HG03439 (cell line): Measurements from ENCODE around the gene ANXA11.
"Not testable (repeated sequence)": the region's sequence is repeated elsewhere in the genome, so short reads cannot be mapped to it uniquely, and the experiment has no call there.

Experiments
- ATAC-seq: cut with Tn5 transposase; IDR thresholded peaks from one replicate; pipeline ENCODE4 v1.9.1; 2021; ENCODE audit warnings: mild to moderate bottlenecking, moderate library complexity; ENCODE audit not compliant: unreplicated experiment

The ANXA11 gene

DNA sequence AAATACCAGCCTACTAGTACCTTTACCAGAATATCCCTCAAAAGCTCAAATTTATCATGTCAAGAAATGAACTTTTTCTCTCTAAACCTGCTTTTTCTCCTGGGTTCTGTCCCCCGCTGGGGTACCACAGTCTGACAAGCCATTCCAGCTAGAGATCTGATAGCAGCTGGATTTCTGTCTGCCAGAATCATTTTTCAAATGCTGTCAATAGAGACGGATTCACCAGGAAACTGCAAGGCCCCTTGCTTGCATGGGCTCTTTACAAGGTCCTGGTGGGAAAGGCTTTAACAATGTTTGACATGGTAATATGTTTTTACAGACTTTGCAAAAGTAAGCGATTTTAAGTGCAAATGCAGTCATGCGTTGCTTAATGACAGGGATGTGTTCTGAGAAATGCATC, 4.9 kb upstream of the ANXA11 start:
- ATAC-seq = no peak

DNA sequence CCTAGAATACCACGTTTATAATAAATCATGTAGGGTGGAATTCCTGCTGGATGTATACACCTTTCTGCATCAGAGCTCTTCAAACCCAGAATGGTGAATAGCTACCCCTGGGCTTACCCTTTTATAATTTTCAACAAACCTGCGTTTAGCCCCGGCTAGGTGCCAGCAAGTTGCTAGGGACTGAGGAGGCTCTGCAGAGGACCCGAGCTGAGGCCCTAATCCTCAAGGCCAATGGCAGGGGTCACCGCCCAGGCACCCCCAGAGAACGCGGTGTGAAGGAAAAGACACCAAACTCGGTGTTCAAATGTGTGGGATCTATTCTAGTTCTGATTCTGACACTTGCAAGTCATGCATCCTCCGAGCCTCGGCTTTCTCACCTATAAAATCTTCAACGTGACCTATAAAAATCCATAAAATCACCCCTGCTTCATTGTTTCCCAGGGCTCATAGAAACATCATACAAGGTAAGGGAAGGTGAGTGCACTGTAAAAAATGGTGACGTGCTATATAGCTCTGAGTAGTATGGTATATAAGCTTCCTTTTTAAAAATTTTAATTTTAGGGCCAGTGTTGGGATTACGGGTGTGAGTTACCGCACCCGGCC, 2.5 kb upstream of the ANXA11 start:
- ATAC-seq = no peak

DNA sequence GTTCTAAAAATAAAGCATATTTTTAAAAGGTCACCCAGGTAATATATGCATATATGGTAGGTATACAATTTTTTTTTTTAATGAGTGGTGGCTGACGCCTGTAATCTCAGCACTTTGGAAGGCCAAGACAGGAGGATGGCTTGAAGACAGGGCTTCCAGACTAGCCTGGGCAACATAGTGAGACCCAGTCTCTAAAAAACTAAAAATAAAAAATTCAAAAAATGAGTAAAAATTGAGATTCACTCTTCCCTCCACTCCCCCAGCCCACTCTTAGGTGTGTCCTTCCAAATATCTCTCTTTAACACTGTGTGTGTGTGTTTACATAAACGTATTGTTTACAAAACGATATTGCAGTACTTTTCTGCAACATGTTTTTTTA, 929 bp upstream of the ANXA11 start:
- ATAC-seq = no peak

DNA sequence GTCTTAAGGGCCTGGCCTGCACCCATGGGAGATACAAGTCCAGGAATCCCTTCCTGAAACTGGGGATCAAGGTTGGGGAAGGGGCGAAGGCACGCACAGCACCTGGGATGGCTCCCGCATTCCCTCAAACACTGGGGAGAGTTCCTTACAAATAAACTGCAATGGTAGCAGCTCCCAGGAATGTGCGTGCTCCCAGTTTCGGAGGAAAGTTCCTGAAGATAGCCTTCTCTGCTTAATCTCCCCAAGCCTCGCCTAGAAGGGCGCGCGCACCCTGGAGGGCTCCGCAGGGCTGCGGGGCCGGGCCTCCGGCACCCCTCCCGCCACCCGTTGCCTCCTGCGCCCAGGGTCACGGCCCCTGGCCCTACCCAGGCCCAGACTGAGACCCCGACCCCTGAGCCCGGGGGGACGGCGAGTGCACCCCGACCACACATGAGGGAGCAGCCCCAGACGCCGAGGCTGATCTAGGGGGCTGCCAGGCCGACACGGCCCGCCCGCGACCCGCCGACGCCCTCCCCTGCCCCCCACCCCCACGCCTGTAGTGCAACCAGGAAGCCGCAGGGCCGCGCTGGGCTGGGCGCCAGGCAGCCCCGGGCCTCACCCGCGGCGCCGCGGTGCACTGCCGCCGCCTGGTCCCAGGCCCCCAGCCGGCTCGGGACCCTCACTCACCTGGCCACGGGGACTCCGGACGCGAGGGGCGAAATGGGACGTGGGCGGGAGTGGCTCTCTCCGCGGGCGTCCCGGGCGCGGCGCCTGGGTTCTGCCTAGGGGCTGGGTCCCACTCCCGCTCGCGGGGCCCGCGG, 460 bp downstream of the ANXA11 start:
- peak; percentile 34 for ATAC-seq

DNA sequence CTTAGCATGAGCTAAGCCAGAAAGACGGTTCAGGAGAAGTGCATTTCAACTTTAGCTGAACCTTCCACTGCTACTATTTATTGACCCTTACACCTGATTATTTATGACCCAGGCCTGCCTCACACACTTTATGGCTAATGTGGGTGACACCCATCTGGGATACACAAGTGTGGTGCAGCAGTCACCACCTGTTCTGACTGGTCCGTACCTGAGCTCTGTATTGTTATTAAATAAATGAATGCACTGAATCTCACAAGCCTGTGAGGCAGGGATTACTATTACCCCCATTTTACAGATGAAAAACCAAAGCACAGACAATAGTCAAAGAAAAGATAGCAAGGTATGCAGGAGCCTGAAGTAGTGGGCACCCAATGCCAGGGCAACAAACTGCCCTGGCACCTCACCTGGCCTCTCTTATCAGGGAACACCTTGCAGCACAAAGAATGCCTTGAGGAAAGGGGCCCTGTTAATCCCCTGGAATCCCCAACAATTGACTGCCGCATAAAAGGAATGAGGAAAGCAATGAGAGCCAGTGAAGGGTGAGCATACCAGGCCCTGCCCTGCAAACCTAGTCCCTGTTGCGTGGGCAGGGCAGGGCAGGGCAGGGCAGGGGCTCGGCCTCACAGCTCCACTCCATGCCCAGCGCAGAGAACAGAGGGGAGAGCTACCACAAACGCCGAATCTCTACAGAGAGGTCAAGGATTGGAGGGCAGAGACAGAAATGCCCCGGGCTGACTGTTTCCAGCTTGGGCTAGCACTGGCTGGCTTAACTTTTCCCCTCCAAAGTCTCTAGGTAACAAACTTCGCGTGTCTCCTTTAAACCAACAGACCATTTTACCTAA, 1.3 kb downstream of the ANXA11 start:
- no peak for ATAC-seq

DNA sequence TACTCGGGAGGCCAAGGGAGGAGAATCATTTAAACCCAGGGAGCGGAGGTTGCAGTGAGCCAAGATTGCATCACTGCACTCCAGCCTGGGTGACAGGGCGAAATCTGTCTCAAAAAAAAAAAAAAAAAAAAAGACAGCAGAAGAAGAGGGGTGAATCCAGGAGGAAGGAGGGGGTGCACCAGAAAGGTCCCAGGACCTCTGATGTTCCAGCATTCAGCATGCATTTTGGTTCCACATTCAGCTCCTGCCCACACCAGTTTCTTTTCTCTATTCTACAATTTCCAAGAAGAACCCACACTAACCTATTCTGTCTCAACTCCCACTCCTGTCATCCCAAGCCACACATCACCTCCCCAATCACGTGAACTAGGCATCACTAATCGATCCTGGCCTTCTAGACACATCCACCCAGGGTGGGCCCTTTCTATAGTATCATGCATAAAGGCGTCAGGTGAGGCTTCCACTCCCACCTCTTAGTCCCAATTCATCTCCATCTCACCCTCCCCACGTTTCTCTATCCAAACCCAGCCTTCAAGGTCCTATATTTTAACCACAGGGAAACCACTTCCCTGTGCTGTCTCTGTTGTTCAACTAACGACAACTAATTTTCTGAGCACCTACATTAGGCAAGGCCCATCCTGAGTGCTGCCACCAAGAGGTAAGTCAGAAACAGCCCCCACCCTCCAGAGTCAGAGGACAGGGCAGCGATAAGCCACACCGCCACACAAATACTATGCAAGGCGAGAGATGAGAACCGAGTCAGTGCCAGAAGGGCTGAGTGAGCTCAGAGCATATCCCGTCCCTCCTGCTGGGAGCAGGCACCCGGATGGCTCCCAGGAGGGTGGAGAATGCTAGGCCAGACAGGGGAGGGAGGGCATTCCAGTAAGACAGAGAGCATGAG, 2.2 kb downstream of the ANXA11 start:
- ATAC-seq = peak; percentile 57

DNA sequence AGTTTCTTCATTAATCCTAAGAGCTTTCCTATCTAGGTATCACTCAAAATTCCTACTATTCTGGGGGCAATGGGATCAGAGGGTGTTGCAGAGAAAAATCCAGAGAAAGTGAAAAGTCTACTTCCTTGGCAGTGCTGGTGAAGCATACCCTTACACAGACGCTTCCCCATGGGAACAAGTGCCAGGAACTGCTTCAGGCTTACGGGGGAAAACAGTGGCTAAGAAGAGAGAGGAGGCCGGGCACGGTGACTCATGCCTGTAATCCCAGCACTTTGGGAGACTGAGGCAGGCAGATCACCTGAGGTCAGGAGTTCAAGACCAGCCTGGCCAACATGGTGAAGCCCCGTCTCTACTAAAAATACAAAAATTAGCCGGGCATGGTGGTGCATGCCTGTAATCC, 2.8 kb downstream of the ANXA11 start:
- not testable (repeated sequence) for ATAC-seq

DNA sequence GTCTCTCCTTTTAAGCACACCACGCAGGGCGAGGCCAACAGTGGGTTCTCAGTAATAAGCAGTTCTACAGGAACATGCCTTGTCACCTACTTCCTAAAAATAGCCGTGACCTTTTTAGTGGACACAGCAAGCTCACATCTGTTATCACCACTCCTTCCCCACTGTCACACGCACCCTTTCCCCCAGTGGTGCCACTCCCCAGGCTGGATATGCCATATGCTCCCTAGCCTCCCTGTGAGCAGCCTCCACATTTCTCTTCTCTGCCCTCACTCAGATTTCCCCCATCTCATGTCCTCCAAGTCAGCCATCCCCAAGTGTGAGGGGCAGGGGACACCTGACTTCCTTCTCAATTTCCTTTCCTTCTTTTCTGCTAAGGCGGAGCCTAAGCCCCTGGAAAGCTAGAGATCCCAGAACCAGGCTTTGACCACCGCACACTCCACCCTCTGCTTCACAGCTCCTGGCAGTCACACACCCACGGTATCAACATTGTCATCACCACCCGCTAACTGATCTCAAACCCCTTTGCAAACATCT, 3.7 kb downstream of the ANXA11 start:
- ATAC-seq = no peak

DNA sequence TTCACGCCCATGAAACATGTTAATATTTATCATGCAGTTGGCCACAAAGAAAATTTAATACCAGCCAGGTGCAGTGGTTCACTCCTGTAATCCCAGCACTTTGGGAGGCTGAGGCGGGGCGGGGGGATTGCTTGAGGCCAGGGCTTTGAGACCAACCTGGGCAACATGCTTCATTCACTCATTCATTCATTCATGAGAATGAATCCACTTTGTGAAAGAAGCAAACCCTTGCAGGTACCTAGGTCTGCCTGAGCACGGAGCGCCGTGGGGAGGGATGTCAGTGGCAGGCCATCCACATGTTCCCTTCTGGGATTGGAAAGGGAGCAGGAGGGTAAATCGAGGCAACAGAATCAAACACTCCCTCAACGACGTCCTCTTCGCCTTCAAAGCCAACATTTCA, 4.7 kb downstream of the ANXA11 start:
- ATAC-seq = no peak

DNA sequence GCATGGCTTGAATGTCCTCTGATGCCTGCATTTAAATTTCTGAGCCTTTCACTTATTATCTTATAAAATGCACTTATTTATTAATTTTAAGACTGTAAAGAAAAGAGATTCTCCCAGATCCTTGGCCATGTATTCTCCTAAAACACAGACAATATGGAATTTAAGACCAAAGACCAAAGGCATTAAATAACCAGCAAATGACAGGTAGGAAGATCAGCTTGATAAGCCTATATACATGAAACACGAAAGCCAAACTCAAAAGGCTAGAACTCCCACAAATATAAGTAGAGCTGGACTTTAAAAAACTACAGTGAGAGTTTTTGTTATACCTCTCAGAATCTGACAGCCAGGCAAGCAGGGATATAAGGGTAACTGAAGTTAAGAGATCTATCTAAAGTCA, 5.1 kb downstream of the ANXA11 start:
- ATAC-seq = no peak

DNA sequence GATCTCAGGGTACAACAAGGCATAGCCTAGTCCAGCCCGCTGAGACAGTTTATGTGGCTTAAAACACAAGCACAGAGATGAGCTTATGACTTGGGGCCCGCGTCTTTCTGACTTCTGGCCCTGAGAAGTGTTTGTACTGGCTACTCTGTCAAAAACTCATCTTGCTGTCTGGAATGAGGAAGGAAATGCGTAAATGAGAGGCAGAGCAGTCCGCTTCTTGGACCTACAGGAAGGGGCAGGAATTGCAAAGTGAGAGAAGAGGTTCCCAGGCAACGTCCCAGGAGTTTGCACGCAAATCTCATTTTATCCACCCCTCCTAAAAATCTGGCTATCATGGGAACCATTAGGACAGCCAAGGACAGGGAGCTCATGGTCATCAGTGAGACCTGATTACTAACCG, 5.5 kb downstream of the ANXA11 start:
- no peak for ATAC-seq

DNA sequence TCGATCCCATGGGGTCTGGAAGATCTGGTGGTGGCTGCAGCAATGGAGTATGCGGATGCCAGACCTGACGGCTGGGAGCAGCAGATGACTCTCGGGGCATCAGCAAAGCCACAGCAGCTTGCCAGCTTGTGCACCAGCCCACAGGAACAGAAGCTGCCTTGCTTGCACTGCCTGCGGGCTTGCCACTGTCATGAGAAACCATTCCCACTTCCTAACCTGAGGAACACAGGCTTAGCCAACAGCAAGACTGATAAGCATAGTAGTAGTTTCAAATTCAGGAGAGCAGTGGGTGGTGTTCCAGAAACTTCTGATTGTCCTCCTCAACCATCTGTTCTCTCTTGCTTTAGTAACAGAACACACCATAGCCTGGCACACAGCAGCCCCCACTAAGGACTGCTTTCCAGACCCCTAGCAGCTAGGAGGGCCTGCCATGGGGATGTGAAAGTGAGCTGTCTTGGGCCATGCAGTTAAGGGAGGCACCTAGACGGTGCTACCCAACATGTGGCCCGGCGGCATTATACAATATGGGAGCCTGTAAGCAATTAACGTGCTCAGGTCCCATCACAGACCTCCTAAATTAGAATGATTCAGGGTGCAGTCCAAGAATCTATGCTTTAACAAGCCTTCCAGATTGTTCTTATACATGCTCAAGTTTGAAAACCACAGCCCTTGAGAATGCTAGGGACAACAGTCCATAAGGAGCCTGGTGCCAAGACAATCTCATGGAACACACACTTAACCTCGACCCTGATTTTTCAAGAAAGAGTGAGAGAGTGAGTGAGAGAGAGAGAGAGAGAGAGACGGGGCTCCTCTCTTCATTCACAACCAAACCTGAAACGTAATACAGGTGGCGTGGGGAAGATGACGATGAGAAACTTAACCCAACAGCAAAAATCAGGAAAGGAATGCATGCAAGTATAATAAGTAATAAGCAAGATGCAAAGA, 7.1 kb downstream of the ANXA11 start:
- ATAC-seq = no peak

DNA sequence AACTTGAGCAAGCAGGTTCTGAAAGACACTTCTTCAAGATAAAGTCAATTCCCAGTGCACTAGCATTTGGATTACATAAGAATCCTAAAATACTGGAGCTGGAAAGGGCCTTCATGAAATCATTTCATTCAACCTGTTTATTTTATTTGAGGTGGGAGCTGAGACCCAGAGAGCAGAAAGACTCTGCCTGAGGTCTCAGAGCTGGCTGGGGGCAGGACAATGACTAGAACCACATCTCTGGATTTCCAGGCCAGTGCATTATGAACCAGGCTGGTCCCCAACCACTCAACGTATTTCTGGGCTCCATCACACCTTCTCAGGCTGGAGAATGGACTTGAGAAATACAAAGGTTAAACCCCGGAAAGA, 8.4 kb downstream of the ANXA11 start:
- ATAC-seq = no peak

DNA sequence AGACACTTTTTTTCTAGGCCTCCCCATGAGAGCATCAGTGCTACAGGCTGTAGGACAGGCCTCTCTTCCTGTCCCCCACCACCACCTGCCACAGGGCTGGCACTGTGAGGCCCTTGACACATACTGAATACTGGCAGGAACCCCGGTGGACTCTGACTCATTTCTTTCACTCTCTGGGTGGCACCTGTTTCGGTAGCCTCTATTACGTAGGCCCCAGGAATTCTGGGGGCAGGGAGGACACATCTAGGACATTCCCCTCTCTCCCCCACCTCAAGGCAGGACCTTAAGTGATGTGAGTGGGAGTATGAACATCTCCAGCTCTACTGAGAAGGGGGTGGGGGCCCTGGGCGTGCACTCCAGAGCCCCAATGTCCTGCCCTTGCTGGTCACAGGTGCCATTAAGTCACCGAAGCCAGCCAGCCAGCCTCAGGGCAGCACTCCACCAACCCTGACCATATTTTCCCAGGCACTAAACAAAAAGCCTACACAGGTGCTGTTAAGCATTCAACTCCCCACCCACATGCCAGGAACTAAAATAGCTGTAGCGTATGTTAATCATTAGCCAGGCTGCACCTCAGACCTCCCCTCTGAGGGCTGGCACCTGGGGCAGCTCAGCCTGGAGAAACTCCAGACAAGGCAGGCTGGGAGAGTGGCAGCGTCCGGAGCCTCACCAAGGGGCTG, 8.9 kb downstream of the ANXA11 start:
- peak; percentile 75 for ATAC-seq

DNA sequence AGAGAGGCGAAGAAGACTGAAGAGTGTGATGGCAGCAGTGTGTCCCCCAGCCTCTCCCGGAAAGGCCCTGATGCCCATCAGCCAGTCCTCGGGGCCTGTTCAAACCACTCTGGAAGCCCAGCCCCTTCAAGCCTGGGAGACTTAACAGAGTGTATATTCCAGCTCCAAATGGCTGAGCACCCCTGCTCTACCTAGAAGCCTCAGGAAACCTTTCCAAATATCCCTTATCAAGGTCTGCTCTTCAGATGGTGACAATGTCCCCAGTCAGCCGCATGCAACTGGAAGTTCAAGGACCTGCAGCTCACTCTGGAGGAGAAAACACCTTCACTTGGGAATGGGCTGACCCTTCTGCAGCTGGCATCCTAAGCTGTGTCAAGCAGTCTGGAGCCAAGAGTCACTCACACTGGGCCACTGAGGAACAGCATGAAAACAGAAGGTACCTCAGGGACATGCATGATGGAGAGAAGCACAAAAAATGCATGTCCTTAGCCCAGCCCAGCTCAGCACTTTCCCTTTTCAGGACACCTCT, 10.2 kb downstream of the ANXA11 start:
- no peak for ATAC-seq

DNA sequence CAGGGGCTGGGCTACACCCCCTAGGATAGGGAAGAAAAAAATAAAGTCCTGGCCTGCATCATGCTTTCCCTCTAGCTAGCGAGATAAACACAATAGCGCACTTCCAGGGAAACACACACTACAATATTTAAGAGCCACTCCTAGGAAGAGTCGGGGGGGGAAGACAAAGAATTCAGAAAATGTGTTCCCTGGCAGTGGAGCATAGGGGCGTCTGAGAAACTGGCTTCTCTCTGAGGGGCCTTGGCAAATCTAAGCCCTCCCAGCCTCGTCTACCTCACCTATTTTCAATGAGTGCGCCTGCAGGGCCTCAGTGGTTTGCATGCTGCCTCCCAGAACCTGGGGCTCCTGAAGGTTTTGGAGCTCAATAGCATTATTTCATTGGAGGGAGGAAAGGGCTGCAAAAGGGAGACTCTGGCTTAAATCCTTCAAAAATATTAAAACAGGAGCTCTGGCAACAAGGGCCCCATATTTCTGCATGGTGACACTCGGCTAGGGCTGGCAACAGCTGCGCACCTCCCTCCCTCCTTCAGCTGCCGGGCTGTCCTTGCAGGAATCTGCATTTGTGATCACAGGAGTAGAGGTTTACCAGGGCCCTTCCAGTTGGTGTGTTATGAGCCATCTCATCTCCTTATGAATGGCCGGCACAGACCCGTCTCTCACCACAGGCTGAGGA, 10.8 kb downstream of the ANXA11 start:
- no peak for ATAC-seq

DNA sequence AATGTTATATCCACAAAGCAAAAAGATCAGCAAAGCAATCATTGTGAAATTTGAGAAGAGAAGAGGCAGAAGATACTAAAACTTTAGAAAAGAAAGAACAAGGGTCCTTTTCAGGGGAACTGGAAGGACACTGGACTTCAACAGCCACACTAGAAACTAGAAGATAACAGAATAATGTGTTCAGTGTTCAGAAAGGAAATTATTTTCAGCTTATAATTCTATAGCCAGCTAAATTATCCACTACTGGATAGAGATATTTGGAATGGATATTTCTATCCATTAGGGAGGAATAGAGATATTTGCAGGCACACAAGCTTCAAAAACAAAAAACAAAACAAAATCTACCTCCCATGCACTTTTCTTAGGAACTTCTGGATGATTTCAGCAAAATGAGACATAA, 12.8 kb downstream of the ANXA11 start:
- ATAC-seq = no peak

DNA sequence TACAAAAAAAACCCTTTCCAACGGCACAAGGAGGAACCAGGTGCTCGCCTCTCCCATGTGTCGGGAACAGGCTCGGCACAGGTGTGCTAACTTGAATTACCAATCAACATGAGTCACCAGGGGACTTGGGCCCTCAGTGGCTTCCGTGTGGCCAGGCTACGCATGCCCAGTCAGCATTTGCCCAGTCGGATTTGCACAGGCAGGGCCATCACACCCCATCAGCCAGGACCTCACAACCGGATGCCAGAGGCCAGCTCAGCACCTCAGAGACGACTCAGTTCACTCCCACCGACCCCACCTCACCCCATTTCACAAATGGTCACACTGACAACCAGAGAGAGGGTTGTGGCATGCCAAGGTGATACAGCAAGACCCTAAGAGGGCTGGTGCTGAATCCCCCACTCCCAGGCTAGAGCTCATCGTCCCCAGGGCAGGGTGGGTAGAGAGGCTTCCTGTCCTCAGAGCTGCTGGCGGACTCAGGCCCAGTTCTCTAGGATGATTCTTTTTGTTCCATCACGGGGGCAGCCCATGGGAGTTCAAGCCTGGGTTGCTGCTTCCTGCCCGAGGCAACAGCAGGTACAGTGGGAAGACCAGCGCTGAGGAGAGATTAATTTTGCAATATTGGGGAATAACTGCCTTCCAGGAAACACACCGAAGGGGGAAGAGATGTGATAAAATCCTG, 13.6 kb downstream of the ANXA11 start:
- ATAC-seq = no peak
